ENCODE measurements around the gene ALS2.

DNA sequence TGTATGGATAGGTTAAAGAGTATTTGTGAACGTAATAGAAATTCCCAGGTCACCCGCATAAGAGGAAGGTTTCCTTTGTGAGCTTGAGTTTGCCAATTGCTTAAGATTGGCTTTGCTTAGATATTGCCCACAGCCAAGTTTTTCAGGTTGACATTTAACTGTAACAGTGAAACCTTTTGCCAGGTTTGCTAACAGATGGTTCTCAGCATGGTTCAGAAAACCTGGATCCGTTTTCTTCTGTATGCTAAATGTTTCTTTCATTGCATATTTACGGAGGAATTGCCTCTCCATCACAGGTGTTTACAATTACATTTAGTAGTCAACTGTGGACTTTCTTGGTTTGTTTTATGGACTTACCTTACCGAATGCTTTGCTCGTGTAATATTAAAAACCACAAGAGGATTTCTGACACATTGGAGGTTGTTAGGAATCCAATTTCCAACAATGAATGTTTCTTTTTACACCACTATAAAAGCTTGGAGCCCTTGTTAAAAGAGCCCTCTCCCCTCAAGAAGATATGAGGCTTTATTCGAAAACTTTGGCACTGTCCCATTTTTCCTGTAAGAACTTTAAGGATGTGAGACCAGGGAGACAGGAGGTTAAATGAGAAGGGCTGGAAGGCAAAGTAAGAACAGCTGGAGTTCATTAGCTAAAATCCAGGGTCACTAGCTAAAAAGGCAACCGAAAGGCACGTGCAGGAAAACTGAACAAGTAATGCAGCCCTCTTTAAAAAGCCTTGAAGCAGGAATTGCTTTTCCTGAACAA, 33.4 kb upstream of the ALS2 start:
- TF ChIP-seq, protein P1, sequence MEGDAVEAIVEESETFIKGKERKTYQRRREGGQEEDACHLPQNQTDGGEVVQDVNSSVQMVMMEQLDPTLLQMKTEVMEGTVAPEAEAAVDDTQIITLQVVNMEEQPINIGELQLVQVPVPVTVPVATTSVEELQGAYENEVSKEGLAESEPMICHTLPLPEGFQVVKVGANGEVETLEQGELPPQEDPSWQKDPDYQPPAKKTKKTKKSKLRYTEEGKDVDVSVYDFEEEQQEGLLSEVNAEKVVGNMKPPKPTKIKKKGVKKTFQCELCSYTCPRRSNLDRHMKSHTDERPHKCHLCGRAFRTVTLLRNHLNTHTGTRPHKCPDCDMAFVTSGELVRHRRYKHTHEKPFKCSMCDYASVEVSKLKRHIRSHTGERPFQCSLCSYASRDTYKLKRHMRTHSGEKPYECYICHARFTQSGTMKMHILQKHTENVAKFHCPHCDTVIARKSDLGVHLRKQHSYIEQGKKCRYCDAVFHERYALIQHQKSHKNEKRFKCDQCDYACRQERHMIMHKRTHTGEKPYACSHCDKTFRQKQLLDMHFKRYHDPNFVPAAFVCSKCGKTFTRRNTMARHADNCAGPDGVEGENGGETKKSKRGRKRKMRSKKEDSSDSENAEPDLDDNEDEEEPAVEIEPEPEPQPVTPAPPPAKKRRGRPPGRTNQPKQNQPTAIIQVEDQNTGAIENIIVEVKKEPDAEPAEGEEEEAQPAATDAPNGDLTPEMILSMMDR (IDR thresholded peaks at IDR 0.05; ENCODE audit: control extremely low read depth in 1 of 3, insufficient read depth in 1 of 3, low read depth in 1 of 3, low read length in 3 of 3) = no peak
- TF ChIP-seq TAF1 (IDR thresholded peaks at IDR 0.05; ENCODE audit: low read depth, low read length) (no peak), BACH1 (IDR thresholded peaks at IDR 0.05; ENCODE audit: low read length) (no peak), EZH2 (IDR thresholded peaks at IDR 0.05; ENCODE audit: low read depth, low read length, severe bottlenecking) (no peak), CHD1 (IDR thresholded peaks at IDR 0.05; ENCODE audit: low read depth, low read length) (no peak), SP1 (IDR thresholded peaks at IDR 0.05; ENCODE audit: low read depth, low read length) (no peak), CHD2 (IDR thresholded peaks at IDR 0.05; ENCODE audit: low read length) (no peak)
- TF ChIP-seq, protein P2, sequence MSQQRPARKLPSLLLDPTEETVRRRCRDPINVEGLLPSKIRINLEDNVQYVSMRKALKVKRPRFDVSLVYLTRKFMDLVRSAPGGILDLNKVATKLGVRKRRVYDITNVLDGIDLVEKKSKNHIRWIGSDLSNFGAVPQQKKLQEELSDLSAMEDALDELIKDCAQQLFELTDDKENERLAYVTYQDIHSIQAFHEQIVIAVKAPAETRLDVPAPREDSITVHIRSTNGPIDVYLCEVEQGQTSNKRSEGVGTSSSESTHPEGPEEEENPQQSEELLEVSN (IDR thresholded peaks at IDR 0.05) = no peak

Data from H1 (cell line).